Esophagus squamous epithelium (tissue), 4 donors: ENCODE measurements around the gene SLC25A33.

Experiments
- CTCF ChIP-seq, 6 experiments: fragments of 450-650 bp in 4 of 6; fragments of 200-600 bp in 2 of 6; sonication (generic) in 2 of 6; IDR thresholded peaks; one replicate each; pipeline ENCODE4 v1.5.1; 2016 to 2019; ENCODE audit warnings: antibody characterized with exemption in 6 of 6, mild to moderate bottlenecking in 4 of 6, moderate library complexity in 4 of 6
- POLR2A ChIP-seq, 4 donors: fragments of 450-650 bp; IDR thresholded peaks; one replicate each; pipeline ENCODE4 v1.6.1; 2017; ENCODE audit warnings: antibody characterized with exemption in 4 of 4, mild to moderate bottlenecking in 4 of 4, moderate library complexity in 3 of 4

- TF ChIP-seq CTCF (IDR thresholded peaks at IDR 0.05) (no peak), POLR2A (IDR thresholded peaks at IDR 0.05) (no peak)
Measured at GRCh38 chr1:9586147-9586766, 47.0 kb downstream of the SLC25A33 start.
